GM12864 (cell line): ENCODE data around the gene PANK4.
"Not testable (repeated sequence)": the region's sequence is repeated elsewhere in the genome, so short reads cannot be mapped to it uniquely, and the experiment has no call there.

ENCODE experiments used
- DNase-seq: peaks from one replicate; pipeline ENCODE4 v3.0.0-alpha.2; 2011; ENCODE audit warnings: low read depth
- H3K4me3 ChIP-seq: 2 replicates; pipeline ENCODE4 v1.5.1; 2011; ENCODE audit warnings: mild to moderate bottlenecking, low read depth, low read length, control low read depth
- CTCF ChIP-seq: IDR thresholded peaks from 2 replicates; pipeline ENCODE4 v1.5.1; 2011; ENCODE audit warnings: low read depth, mild to moderate bottlenecking, moderate library complexity, low read length, control low read depth, inconsistent platforms; ENCODE audit errors: missing control alignments

The PANK4 gene

DNA sequence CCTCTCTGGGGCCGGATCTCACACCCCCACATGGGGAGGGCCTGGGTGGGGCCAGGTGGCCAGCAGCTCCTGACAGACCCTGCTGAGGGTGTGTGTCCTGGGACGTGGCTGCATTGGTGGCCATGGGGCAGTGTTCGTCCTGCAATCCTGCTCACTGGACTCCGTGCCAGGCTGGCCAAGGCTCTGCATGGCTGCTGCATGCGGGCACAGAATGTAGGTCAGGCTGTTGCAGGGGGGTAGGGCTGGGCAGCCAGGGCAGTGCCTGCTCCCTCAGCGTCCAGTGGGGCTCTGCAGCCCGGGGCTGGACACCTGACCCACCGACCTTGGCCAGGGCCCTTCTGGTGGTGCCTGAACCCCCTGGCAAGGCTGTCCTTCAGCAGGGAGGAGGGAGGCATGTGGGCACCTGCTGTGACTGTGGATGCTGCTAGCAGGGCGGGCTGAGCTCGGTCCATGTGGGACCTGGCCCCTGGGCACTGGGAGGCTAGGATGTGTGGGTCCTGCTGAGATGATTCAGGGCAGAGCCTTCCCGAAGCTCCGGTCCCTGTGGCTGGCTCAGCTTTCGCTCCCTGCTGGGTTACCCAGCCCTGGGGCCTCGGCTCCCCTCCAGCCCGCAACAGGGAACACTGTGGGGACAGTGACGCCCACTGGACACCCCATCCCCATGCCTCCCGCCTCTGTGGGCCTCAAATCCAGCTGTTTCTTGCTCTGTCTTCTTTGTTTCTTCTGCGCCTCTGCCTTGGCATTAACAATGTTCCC, 65.2 kb downstream of the PANK4 start:
- no peak overlapping the region for H3K4me3 ChIP-seq
- DNase-seq, result no peak
- no peak for TF ChIP-seq CTCF

DNA sequence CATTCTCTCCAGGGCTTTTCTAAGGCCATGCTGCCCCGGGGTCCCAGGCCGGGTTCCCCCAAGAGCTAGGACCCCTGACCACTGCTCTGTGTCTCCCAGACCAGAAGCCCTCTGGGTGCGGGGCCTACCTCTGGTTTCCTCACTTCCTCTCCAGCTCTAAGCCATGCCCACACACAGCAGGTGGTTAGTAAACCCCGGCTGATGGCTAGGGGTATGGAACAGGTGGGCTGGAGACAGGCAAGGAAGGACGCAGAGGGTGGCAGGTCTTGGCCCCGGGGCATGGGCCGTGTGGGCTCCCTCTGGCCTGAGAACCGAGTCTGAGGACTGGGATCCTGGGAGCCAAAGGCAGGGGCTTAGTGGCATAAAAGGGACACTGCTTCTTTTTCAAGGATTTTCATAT, 66.2 kb downstream of the PANK4 start:
- DNase-seq, result no peak
- H3K4me3 ChIP-seq, result no peak overlapping the region
- TF ChIP-seq CTCF, result no peak

DNA sequence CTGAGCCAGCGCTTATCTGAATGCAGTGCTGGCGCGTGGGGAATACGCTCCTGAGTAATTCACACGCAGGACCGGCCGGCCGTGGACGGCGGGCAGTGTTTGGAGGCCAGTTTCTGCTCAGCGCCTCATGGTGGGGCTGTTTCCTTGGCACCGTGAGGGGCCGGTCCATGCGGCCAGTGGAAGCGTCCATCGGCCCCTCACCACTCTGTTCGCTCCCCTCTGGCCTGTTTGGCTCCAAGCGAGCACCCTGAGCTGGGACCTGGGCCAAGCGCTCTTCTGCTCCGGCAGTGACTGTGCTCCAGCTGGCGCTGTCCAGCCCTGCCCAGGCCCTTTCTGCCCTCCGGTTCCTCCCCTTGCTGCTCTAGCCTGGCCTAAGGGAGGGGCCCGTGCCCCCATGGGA, 66.6 kb downstream of the PANK4 start:
- DNase-seq, result no peak
- no peak overlapping the region for H3K4me3 ChIP-seq
- TF ChIP-seq CTCF, result no peak

DNA sequence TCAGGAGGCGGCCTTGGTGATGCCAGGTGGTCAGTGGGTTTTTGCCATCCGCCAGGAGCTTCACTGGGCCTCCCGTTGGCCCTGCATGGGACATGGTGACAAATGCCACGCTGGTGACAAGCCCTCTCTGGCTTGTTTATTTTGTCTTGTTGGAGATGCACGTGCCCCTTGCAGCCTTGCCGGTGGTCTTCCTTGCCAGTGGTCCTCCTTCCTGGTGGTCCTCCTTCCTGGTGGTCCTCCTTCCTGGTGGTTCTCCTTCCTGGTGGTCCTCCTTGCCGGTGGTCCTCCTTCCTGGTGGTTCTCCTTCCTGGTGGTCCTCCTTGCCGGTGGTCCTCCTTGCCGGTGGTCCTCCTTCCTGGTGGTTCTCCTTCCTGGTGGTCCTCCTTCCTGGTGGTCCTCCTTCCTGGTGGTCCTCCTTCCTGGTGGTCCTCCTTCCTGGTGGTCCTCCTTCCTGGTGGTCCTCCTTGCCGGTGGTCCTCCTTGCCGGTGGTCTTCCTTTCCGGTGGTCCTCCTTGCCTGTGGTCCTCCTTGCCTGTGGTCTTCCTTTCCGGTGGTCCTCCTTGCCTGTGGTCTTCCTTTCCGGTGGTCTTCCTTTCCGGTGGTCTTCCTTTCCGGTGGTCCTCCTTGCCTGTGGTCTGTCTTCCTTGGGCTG, 67.2 kb downstream of the PANK4 start:
- DNase-seq, H3K4me3 ChIP-seq: not testable (repeated sequence)

- no peak for DNase-seq
- no peak for TF ChIP-seq CTCF
These were observed 67.7 kb downstream of the PANK4 start for GRCh38 chr1:2458687-2459086.

More at GRCh38 chr1:2458687-2459086, 67.7 kb downstream of the PANK4 start:
- no peak overlapping the region for H3K4me3 ChIP-seq
